Hepatocyte (in vitro differentiated cells): ENCODE measurements around the gene PTPRK. TPM values are rescaled to one million over a fixed set of nuclear protein-coding genes. Genes with fewer than 3 reads are reported as not detected.
A peak's percentile ranks its signal among the peaks of the same experiment; 100 is the strongest.

Experiments
- DNase-seq: peaks from one replicate; pipeline ENCODE4 v3.0.0-alpha.2; 2016; ENCODE audit warnings: low spot score
- H2AFZ ChIP-seq: fragments of 200-600 bp; sonication (generic); 2 replicates; pipeline ENCODE4 v1.6.0; 2016; ENCODE audit warnings: antibody characterized with exemption, mild to moderate bottlenecking
- H3K27ac ChIP-seq: fragments of 200-600 bp; sonication (generic); 2 replicates; pipeline ENCODE4 v1.5.1; 2016; ENCODE audit warnings: mild to moderate bottlenecking
- H3K27me3 ChIP-seq: fragments of 200-600 bp; sonication (generic); 2 replicates; pipeline ENCODE4 v1.6.1; 2016
- H3K36me3 ChIP-seq: fragments of 200-600 bp; sonication (generic); replicated peaks from 2 replicates; pipeline ENCODE4 v1.5.1; 2016; ENCODE audit warnings: low read depth; ENCODE audit not compliant: insufficient read depth
- H3K4me1 ChIP-seq: fragments of 200-600 bp; sonication (generic); 2 replicates; pipeline ENCODE4 v1.5.1; 2016; ENCODE audit warnings: mild to moderate bottlenecking, moderate library complexity; ENCODE audit not compliant: insufficient read depth
- H3K4me2 ChIP-seq: fragments of 200-600 bp; sonication (generic); 2 replicates; pipeline ENCODE4 v1.6.0; 2016
- H3K4me3 ChIP-seq: fragments of 200-600 bp; sonication (generic); 2 replicates; pipeline ENCODE4 v1.5.1; 2016; ENCODE audit warnings: mild to moderate bottlenecking
- H3K79me2 ChIP-seq: fragments of 200-600 bp; sonication (generic); 2 replicates; pipeline ENCODE4 v1.6.0; 2017; ENCODE audit warnings: mild to moderate bottlenecking
- H3K9me2 ChIP-seq: fragments of 200-600 bp; sonication (generic); replicated peaks from 2 replicates; pipeline ENCODE4 v1.6.0; 2017; ENCODE audit warnings: mild to moderate bottlenecking; ENCODE audit not compliant: insufficient read depth
- H3K9me3 ChIP-seq: fragments of 200-600 bp; sonication (generic); 2 replicates; pipeline ENCODE4 v1.5.1; 2016; ENCODE audit warnings: low read depth, mild to moderate bottlenecking
- H4K20me1 ChIP-seq: fragments of 200-600 bp; sonication (generic); 2 replicates; pipeline ENCODE4 v1.6.0; 2016; ENCODE audit warnings: mild to moderate bottlenecking; ENCODE audit not compliant: insufficient read depth, poor library complexity, severe bottlenecking
- CTCF ChIP-seq: fragments of 200-600 bp; sonication (generic); IDR thresholded peaks from 2 replicates; pipeline ENCODE4 v1.5.1; 2016; ENCODE audit warnings: antibody characterized with exemption, mild to moderate bottlenecking; ENCODE audit not compliant: poor library complexity
- EZH2 ChIP-seq: fragments of 200-600 bp; sonication (generic); IDR thresholded peaks from 2 replicates; pipeline ENCODE4 v1.6.1; 2016; ENCODE audit warnings: antibody characterized with exemption, mild to moderate bottlenecking, borderline replicate concordance
- EZH2phosphoT487 ChIP-seq: fragments of 200-600 bp; sonication (generic); IDR thresholded peaks from one replicate; pipeline ENCODE4 v1.6.1; 2018; ENCODE audit warnings: antibody characterized with exemption, mild to moderate bottlenecking, low read depth, moderate library complexity; ENCODE audit not compliant: unreplicated experiment, severe bottlenecking
- WGBS: methylation state at CpG from one replicate; pipeline ENCODE4 v1.1.6; 2016; ENCODE audit warnings: low lambda C conversion rate; ENCODE audit errors: missing lambda C conversion rate; 5-methylcytosine and 5-hydroxymethylcytosine counted together
- polyA plus RNA-seq: library from polyadenylated mRNA; unstranded; fragments of >200 nt; fragmentation: Nextera tagmentation; extraction: Ambion mirVana; gene quantifications from 2 replicates; pipeline ENCODE4 v1.2.1, GENCODE V29; 2016
- total RNA-seq: library from RNA; depleted of rRNA; stranded (reverse); fragments of >200 nt; gene quantifications from 2 replicates; pipeline ENCODE4 v1.2.3, GENCODE V29; 2014

The PTPRK gene
- total and polyA plus RNA-seq, 2 experiments from 2014 or later, result 42.0 to 80.2 TPM

DNA sequence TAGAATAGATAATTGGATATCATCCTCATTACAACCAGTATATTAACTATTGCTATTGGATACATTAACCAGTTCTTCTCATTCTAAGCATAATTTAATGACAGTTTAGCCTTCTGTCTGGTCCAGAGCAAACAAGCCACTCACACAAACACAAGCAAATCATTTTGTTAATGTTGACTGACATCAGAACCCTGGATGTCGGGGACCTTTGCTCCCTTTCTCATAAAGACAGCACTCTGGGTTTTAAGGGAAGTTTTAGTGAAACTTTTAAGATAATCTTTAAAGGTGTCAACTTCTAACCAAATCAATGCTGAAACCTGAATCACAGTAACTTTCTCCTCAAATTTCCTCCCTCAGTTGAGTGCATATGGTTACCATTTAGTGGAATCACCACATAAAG, 113.9 kb downstream of the PTPRK start:
- H3K79me2 ChIP-seq, result peaks cover 70% of the 10 kb centered on the region
- DNase-seq, result no peak
- H3K4me3 ChIP-seq, result no peak overlapping the region
- H3K4me1 ChIP-seq, result peaks cover 7% of the 10 kb centered on the region
- 48% methylated on average over 1 of the region's 1 CpG for WGBS
- TF ChIP-seq EZH2 (no peak), EZH2phosphoT487 (no peak), CTCF (no peak)
- no peaks in the 10 kb centered on the region for H3K27me3 ChIP-seq
- no peak overlapping the region for H3K4me2 ChIP-seq
- H3K27ac ChIP-seq, result no peak overlapping the region
- H3K9me3 ChIP-seq, result no peaks in the 10 kb centered on the region
- H3K36me3 ChIP-seq, result no peaks in the 10 kb centered on the region
- no peaks in the 10 kb centered on the region for H3K9me2 ChIP-seq
- H4K20me1 ChIP-seq, result peaks cover 5% of the 10 kb centered on the region
- no peak overlapping the region for H2AFZ ChIP-seq

GRCh38 chr6:128403618-128404444, 116.6 kb downstream of the PTPRK start:
- Histone ChIP-seq H2AFZ (no peak overlapping the region), H3K79me2 (peaks cover 67% of the 10 kb centered on the region), H3K4me2 (no peak overlapping the region), H4K20me1 (no peaks in the 10 kb centered on the region), H3K9me3 (no peaks in the 10 kb centered on the region), H3K27me3 (no peaks in the 10 kb centered on the region), H3K36me3 (no peaks in the 10 kb centered on the region), H3K9me2 (no peaks in the 10 kb centered on the region), H3K4me3 (no peak overlapping the region), H3K27ac (peak overlapping the region; percentile 35), H3K4me1 (peaks cover 7% of the 10 kb centered on the region)
- no peak for DNase-seq
- TF ChIP-seq CTCF, result no peak
- TF ChIP-seq EZH2, result no peak
- no peak for TF ChIP-seq EZH2phosphoT487
- WGBS, result 96% methylated on average over 4 of the region's 4 CpGs

GRCh38 chr6:128400875-128401274, 119.5 kb downstream of the PTPRK start:
- Histone ChIP-seq H3K36me3 (no peaks in the 10 kb centered on the region), H3K9me2 (no peaks in the 10 kb centered on the region), H3K9me3 (no peaks in the 10 kb centered on the region), H3K27ac (no peak overlapping the region), H3K4me3 (no peak overlapping the region), H3K4me2 (no peak overlapping the region), H3K4me1 (peaks cover 5% of the 10 kb centered on the region), H2AFZ (no peak overlapping the region), H4K20me1 (peaks cover 4% of the 10 kb centered on the region), H3K79me2 (peaks cover 64% of the 10 kb centered on the region), H3K27me3 (no peaks in the 10 kb centered on the region)
- TF ChIP-seq EZH2phosphoT487 (no peak), EZH2 (no peak), CTCF (no peak)
- 89% methylated on average over 4 of the region's 4 CpGs for WGBS
- DNase-seq, result no peak
